ENCODE data around the gene PKDREJ.

- TF ChIP-seq TARDBP (IDR thresholded peaks at IDR 0.05) (no peak), ELF4 (IDR thresholded peaks at IDR 0.05) (no peak), SUZ12 (IDR thresholded peaks at IDR 0.05) (no peak)
These were observed 43.5 kb downstream of the PKDREJ start for GRCh38 chr22:46219636-46220035.

All from HEK293T (cell line).